ENCODE data around the gene ZNF827.

DNA sequence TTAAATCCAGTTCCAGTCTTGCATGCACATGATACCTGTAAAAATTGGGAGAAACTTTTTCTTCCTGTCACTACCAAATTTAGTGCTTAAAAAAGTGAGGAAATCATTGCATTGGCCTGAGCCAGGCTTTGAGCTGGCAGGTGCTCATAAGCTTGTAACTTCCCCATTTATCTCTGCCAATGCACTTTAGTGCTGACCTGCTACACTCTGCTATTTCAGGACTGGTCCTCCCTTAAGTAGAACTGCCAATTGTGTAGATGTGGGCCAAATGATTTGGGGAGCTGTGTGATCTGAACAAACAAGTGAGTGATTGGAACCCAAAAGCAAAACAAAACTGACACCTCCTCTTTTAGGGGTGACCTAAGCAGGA is 51.8 kb downstream of the ZNF827 start:
- TF ChIP-seq, protein P1, sequence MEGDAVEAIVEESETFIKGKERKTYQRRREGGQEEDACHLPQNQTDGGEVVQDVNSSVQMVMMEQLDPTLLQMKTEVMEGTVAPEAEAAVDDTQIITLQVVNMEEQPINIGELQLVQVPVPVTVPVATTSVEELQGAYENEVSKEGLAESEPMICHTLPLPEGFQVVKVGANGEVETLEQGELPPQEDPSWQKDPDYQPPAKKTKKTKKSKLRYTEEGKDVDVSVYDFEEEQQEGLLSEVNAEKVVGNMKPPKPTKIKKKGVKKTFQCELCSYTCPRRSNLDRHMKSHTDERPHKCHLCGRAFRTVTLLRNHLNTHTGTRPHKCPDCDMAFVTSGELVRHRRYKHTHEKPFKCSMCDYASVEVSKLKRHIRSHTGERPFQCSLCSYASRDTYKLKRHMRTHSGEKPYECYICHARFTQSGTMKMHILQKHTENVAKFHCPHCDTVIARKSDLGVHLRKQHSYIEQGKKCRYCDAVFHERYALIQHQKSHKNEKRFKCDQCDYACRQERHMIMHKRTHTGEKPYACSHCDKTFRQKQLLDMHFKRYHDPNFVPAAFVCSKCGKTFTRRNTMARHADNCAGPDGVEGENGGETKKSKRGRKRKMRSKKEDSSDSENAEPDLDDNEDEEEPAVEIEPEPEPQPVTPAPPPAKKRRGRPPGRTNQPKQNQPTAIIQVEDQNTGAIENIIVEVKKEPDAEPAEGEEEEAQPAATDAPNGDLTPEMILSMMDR (IDR thresholded peaks at IDR 0.05; ENCODE audit: insufficient read depth, low read length, poor library complexity, severe bottlenecking) = no peak
- no peak for TF ChIP-seq EZH2phosphoT487 (conservative IDR thresholded peaks at IDR 0.05; ENCODE audit: low read length)
